Common myeloid progenitor, CD34-positive (primary cell): ENCODE measurements around the gene MAP6D1.

ENCODE experiments used
- CTCF ChIA-PET: fragments of 350-600 bp; sonication (Branson Sonifier 250); formaldehyde crosslinking; loops from one replicate; lab custom pipeline; 2021; ENCODE audit warnings: antibody characterized with exemption; lab: Charles Lee
- POLR2A ChIA-PET: fragments of 350-600 bp; sonication (Branson Sonifier 250); formaldehyde crosslinking; loops from one replicate; lab custom pipeline; 2021; ENCODE audit warnings: antibody characterized with exemption; lab: Charles Lee
- DNase-seq, 3 donors: peaks; one replicate each; pipeline versions ENCODE4 v3.0.0 to v3.0.0-alpha.2; 2013
- H3K27ac ChIP-seq, 2 experiments: 1 replicate in 1 of 2; 2 replicates in 1 of 2; pipeline ENCODE4 v1.7.0; 2013; ENCODE audit warnings: inconsistent platforms in 2 of 2, low read length in 2 of 2, mild to moderate bottlenecking in 2 of 2, low read depth in 1 of 2, moderate library complexity in 1 of 2; ENCODE audit not compliant: severe bottlenecking in 2 of 2, insufficient read depth in 1 of 2, poor library complexity in 1 of 2
- H3K27me3 ChIP-seq, 5 experiments: replicated peaks in 2 of 5; 1 replicate in 3 of 5; 2 replicates in 2 of 5; pipeline versions ENCODE4 v1.6.1 to v1.7.0; 2013; ENCODE audit warnings: low read length in 4 of 5, mild to moderate bottlenecking in 2 of 5, moderate library complexity in 2 of 5, inconsistent platforms in 1 of 5; ENCODE audit not compliant: insufficient read depth in 5 of 5, control insufficient read depth in 4 of 5
- H3K36me3 ChIP-seq, 4 experiments: 1 replicate in 2 of 4; 2 replicates in 2 of 4; pipeline versions ENCODE4 v1.6.1 to v1.7.0; 2013; ENCODE audit warnings: low read length in 3 of 4, control low read depth in 1 of 4, mild to moderate bottlenecking in 1 of 4; ENCODE audit not compliant: control insufficient read depth in 4 of 4, insufficient read depth in 4 of 4
- H3K4me1 ChIP-seq, 4 experiments: 1 replicate in 3 of 4; 2 replicates in 1 of 4; pipeline versions ENCODE4 v1.6.1 to v1.7.1; 2013; ENCODE audit warnings: low read length in 3 of 4, mild to moderate bottlenecking in 3 of 4, control low read depth in 1 of 4, inconsistent platforms in 1 of 4, moderate library complexity in 1 of 4; ENCODE audit not compliant: control insufficient read depth in 4 of 4, insufficient read depth in 4 of 4; ENCODE audit errors: control extremely low read depth in 1 of 4
- H3K4me3 ChIP-seq, 7 experiments: 1 replicate in 4 of 7; 2 replicates in 3 of 7; pipeline versions ENCODE4 v1.5.1 to v1.7.0; 2013; ENCODE audit warnings: mild to moderate bottlenecking in 7 of 7, low read length in 6 of 7, moderate library complexity in 6 of 7, inconsistent platforms in 2 of 7, low read depth in 2 of 7, control low read depth in 1 of 7; ENCODE audit not compliant: insufficient read depth in 4 of 7, control insufficient read depth in 1 of 7; ENCODE audit errors: extremely low read depth in 1 of 7
- H3K9me3 ChIP-seq, 5 experiments: 1 replicate in 4 of 5; 2 replicates in 1 of 5; pipeline versions ENCODE4 v1.6.1 to v1.7.1; 2013; ENCODE audit warnings: low read length in 4 of 5, mild to moderate bottlenecking in 2 of 5, inconsistent platforms in 1 of 5, low read depth in 1 of 5, moderate library complexity in 1 of 5; ENCODE audit not compliant: control insufficient read depth in 4 of 5, insufficient read depth in 2 of 5; ENCODE audit errors: control extremely low read depth in 1 of 5
- WGBS: methylation state at CpG from one replicate; pipeline ENCODE4 v1.1.5; 2013; ENCODE audit not compliant: insufficient coverage; 5-methylcytosine and 5-hydroxymethylcytosine counted together

The MAP6D1 gene

GRCh38 chr3:183837894-183838293 is 12.5 kb upstream of the MAP6D1 start:
- Histone ChIP-seq H3K4me1 (no peaks in the 10 kb centered on the region), H3K9me3 (no peaks in the 10 kb centered on the region), H3K36me3 (peaks cover 12 to 78% (median 53%) of the 10 kb centered on the region in 4 experiments), H3K4me3 (no peak overlapping the region), H3K27me3 (no peaks in the 10 kb centered on the region), H3K27ac (no peak overlapping the region)
- 100% methylated on average over 1 of the region's 3 CpGs for WGBS
- POLR2A ChIA-PET, result no interaction called here
- CTCF ChIA-PET, result interaction anchor here (0.6 kb wide), 1 partner anchor 30 kb away, joined by 3 read pairs; no protein-coding TSS in a partner anchor
- DNase-seq, result no peak

- POLR2A ChIA-PET, result no interaction called here
- WGBS, result 97% methylated on average over 9 of the region's 9 CpGs
- peaks cover 13 to 81% (median 56%) of the 10 kb centered on the region in 4 experiments for H3K36me3 ChIP-seq
Measured at GRCh38 chr3:183837390-183837789, 12.0 kb upstream of the MAP6D1 start.

GRCh38 chr3:183833516-183833915 is 8.1 kb upstream of the MAP6D1 start:
- Histone ChIP-seq H3K9me3 (no peaks in the 10 kb centered on the region), H3K36me3 (peaks cover 19 to 73% (median 50%) of the 10 kb centered on the region in 4 experiments), H3K27ac (no peak overlapping the region), H3K4me1 (no peaks in the 10 kb centered on the region), H3K27me3 (no peaks in the 10 kb centered on the region), H3K4me3 (no peak overlapping the region)
- ChIA-PET POLR2A (no interaction called here), CTCF (interaction anchor here (0.8 to 1.1 kb wide), 2 partner anchors 8 to 28 kb away, joined by 3 read pairs; partner anchors contain the start of gene MAP6D1)
- 100% methylated on average over 6 of the region's 6 CpGs for WGBS
- no peak for DNase-seq

More at GRCh38 chr3:183837390-183837789, 12.0 kb upstream of the MAP6D1 start:
- CTCF ChIA-PET, result interaction anchor here (0.6 kb wide), 1 partner anchor 31 kb away, joined by 3 read pairs; no protein-coding TSS in a partner anchor
- DNase-seq, result no peak
- no peaks in the 10 kb centered on the region for H3K9me3 ChIP-seq
- no peak overlapping the region for H3K4me3 ChIP-seq
- no peak overlapping the region for H3K27ac ChIP-seq
- H3K27me3 ChIP-seq, result no peaks in the 10 kb centered on the region
- H3K4me1 ChIP-seq, result no peaks in the 10 kb centered on the region

GRCh38 chr3:183830187-183830586 is 4.8 kb upstream of the MAP6D1 start:
- ChIA-PET CTCF (interaction anchor here (1.0 to 3.6 kb wide), 3 partner anchors 8 to 54 kb away, joined by 3 to 15 read pairs (median 12); partner anchors contain the start of gene PARL), POLR2A (no interaction called here)
- H3K4me1 ChIP-seq, result peaks cover 0 to 6% (median 3%) of the 10 kb centered on the region in 4 experiments
- H3K4me3 ChIP-seq, result no peak overlapping the region
- no peak for DNase-seq
- H3K36me3 ChIP-seq, result peaks cover 18 to 60% (median 44%) of the 10 kb centered on the region in 4 experiments
- no peaks in the 10 kb centered on the region for H3K9me3 ChIP-seq
- 100% methylated on average over 9 of the region's 9 CpGs for WGBS
- H3K27ac ChIP-seq, result no peak overlapping the region
- no peaks in the 10 kb centered on the region for H3K27me3 ChIP-seq

- peaks cover 16 to 56% (median 44%) of the 10 kb centered on the region in 4 experiments for H3K36me3 ChIP-seq
- POLR2A ChIA-PET, result no interaction called here
- CTCF ChIA-PET, result interaction anchor here (1.0 to 3.6 kb wide), 2 partner anchors 7 to 55 kb away, joined by 3 to 12 read pairs; partner anchors contain the start of gene PARL
- H3K27ac ChIP-seq, result no peak overlapping the region
- no peak overlapping the region for H3K4me3 ChIP-seq
- 97% methylated on average over 5 of the region's 9 CpGs for WGBS
- H3K27me3 ChIP-seq, result no peaks in the 10 kb centered on the region
- DNase-seq, result no peak
- peaks cover under 1 to 13% (median 9%) of the 10 kb centered on the region in 4 experiments for H3K4me1 ChIP-seq
- no peaks in the 10 kb centered on the region for H3K9me3 ChIP-seq
Measured at GRCh38 chr3:183829466-183829865, 4.1 kb upstream of the MAP6D1 start.

- WGBS, result 93% methylated on average over 7 of the region's 7 CpGs
- Histone ChIP-seq H3K27ac (no peak overlapping the region), H3K4me1 (peaks cover 5 to 20% (median 17%) of the 10 kb centered on the region in 4 experiments), H3K27me3 (no peaks in the 10 kb centered on the region), H3K4me3 (peak overlapping the region in 1 of 7 experiments; percentile 22), H3K36me3 (peaks cover 16 to 46% (median 36%) of the 10 kb centered on the region in 4 experiments), H3K9me3 (no peaks in the 10 kb centered on the region)
- POLR2A ChIA-PET, result interaction anchor here (0.6 kb wide), 1 partner anchor 14 kb away, joined by 3 read pairs; no protein-coding TSS in a partner anchor
- no peak for DNase-seq
- CTCF ChIA-PET, result interaction anchor here (4.3 kb wide), 1 partner anchor 56 kb away, joined by 26 read pairs; the partner anchor contains the start of gene PARL
Measured at GRCh38 chr3:183828538-183828870, 3.1 kb upstream of the MAP6D1 start.

- ChIA-PET POLR2A (no interaction called here), CTCF (interaction anchor here (1.0 to 4.3 kb wide), 4 partner anchors 9 to 57 kb away, joined by 3 to 26 read pairs (median 4); partner anchors contain the start of gene PARL)
- no peak for DNase-seq
- Histone ChIP-seq H3K36me3 (peaks cover 16 to 41% (median 32%) of the 10 kb centered on the region in 4 experiments), H3K4me3 (no peak overlapping the region), H3K4me1 (peaks cover 5 to 20% (median 17%) of the 10 kb centered on the region in 4 experiments), H3K9me3 (no peaks in the 10 kb centered on the region), H3K27me3 (no peaks in the 10 kb centered on the region), H3K27ac (no peak overlapping the region)
- WGBS, result 91% methylated on average over 13 of the region's 14 CpGs
Measured at GRCh38 chr3:183827809-183828537, 2.6 kb upstream of the MAP6D1 start.
